SK-MEL-5 (cell line): Measurements from ENCODE around the gene FAM222A. TPM values are rescaled to one million over a fixed set of nuclear protein-coding genes. Genes with fewer than 3 reads are reported as not detected.
A peak's percentile ranks its signal among the peaks of the same experiment; 100 is the strongest.

Experiments used
- DNase-seq: peaks from one replicate; pipeline ENCODE4 v3.0.0-alpha.2; 2016; ENCODE audit warnings: low read depth, low spot score
- in situ Hi-C: cut with HindIII; loops from 2 replicates; pipeline ENCODE4 v1.10.0; 2016; ENCODE audit warnings: low sequenced_read_pairs, high pct_unique_total_duplicates, low pct_unique_long_range_greater_than_20kb
- total RNA-seq: library from RNA; depleted of rRNA; stranded (reverse); fragments of >200 nt; shearing (Covaris generic); gene quantifications from 2 replicates; pipeline ENCODE4 v1.2.3, GENCODE V29; 2014

Gene FAM222A
- total RNA-seq, 1 experiment from 2014 or later: 8.9 TPM

- in situ Hi-C loops: no loop called here
- DNase-seq: no peak
Measured at GRCh38 chr12:109793411-109793810, 79.8 kb downstream of the FAM222A start.

- no peak for DNase-seq
- in situ Hi-C loops: no loop called here
Measured at GRCh38 chr12:109793826-109794501, 80.3 kb downstream of the FAM222A start.

GRCh38 chr12:109795023-109795422 is 81.4 kb downstream of the FAM222A start:
- in situ Hi-C loops: no loop called here
- DNase-seq: no peak

- DNase-seq: no peak
- in situ Hi-C loops: no loop called here
Measured at GRCh38 chr12:109796057-109796456, 82.4 kb downstream of the FAM222A start.

DNA sequence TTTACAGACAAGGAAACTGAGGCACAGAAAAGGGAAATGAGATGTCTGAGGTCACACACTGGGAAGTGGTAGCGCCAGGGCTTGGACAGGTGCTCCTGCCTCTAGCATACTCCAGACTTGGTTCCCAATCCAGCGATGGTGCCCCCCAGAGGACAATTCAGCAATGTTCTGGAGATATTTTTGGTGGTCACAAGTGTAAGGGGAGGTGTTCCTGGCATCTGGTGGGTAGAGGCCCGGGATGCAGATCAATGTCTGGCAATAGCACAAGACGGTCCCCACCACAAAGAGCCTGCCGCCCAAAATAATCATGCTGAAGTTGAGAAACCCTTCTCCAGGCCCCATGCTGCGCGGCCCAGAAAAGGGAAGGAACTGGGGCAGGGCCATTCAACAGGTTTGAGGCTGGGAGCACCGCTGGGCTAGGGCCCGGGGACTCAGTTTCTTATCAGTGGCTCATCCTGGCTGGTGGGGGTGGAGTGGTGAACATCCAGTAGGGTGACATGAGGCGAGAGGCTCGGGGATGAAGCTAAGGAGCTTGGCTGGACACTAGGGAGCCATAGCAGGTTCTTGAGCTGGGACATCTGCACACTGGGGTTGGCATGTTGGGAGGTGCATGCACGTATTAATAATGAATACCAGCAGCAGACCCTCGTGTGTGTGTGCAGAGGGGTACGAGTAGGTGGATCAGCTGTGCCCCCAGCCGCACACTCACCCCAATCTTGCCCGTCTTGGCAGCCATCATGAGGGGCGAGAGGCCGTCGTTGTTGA is 84.5 kb downstream of the FAM222A start:
- peak; percentile 66 for DNase-seq
- in situ Hi-C loops: no loop called here

GRCh38 chr12:109798691-109799090 is 85.1 kb downstream of the FAM222A start:
- in situ Hi-C loops: no loop called here
- no peak for DNase-seq

GRCh38 chr12:109800536-109800935 is 86.9 kb downstream of the FAM222A start:
- in situ Hi-C loops: no loop called here
- no peak for DNase-seq

DNA sequence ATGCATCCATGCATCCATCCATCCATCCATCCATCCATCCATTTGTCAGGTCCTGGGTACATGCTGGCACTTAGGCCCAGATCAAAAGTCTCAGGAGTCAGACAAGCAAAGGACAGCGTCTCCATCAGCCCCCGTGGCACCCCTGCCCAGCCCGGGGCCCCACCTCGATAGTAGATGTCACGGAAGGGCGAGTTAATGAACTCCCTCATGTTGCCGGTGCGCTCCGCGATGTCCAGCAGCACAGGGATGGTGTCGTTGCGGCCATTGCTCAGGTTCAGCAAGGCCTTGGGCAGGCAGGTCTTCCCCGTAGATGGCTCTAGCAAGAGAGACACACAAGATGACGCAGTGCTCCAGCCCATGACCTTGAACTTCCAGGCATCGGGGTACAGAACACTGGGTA is 89.2 kb downstream of the FAM222A start:
- in situ Hi-C loops: no loop called here
- DNase-seq: no peak

DNA sequence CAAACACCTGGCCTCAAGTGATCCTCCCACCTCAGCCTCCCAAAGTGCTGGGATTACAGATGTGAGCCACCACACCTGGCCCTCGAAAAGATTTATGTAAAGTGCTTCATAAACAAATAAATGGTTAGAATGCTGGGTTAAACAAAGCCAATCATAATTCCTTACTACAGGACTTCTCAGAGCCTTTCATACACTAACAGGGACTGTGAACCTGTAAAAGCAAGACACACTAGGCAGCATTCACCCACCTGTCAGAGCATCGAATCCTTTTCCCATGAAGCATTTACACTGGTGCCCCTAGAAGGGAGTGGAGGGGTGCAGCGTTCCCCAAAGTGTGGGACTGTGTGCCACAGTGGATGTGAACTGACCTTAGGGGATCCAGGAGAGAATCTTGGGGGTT is 90.1 kb downstream of the FAM222A start:
- DNase-seq: no peak
- in situ Hi-C loops: no loop called here

- in situ Hi-C loops: no loop called here
Measured at GRCh38 chr12:109804820-109805761, 91.5 kb downstream of the FAM222A start.

DNA sequence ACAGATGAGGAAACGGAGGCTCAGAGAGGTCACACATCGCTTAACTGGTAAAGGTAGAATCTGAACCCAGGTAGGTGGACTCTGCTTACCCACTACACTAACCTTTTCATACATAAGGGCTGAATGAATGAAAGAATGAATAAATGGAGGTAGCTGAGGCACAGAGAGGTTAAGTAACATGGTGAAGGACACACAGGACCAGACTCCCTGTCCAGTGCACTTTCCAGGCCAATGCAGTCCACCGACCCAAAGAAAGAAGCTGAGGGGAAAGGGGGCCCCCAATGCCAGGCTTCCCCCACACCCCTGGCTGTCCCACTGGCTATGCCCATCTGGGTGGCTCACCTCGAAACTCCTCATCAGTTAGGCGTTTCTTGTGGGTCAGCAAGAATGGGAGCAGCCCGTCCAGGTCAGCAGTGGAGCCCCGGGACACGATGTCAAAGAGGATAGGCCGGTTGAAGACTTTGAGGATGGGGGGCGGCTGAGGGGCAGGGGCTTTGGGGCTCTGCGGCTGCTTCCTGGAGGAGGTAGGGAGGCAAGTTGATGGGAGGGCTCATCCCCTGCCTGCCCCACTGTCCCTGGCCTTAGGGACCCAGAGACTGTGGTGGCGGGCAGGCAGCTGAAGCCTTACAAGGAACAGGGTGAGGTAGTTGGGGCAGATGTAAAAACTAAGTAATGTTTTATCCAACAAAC is 94.5 kb downstream of the FAM222A start:
- in situ Hi-C loops: no loop called here
- DNase-seq: no peak

More at GRCh38 chr12:109804820-109805761, 91.5 kb downstream of the FAM222A start:
- DNase-seq: peak; percentile 59

- in situ Hi-C loops: no loop called here
Measured at GRCh38 chr12:109808876-109809646, 95.4 kb downstream of the FAM222A start.

DNA sequence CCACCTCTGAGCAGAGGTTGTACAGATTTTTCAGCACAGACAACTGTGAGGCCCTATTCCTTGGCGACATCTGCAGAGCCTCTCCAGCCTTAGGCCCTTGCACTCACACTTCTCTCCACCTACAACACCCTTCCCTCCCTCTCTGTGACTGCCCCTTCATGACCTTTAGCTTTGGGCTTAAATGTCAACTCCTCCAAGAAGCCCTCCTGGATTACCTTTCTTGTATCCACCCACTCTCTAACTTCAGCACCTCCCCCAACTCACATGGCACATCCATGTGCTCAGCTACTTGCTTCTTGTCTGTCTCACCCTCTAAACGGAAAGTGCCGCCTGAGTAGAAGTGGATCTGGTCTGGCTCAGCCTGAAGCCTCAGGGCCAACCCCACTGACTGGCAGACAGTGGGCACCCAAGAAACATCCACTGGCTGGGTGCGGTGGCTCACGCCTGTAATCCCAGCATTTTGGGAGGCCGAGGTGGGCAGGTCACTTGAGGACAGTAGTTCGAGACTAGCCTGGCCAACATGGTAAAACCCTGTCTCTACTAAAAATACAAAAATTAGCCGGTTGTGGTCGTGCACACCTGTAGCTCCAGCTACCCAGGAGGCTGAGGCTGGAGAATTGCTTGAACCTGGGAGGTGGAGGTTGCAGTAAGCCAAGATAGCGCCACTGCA is 97.5 kb downstream of the FAM222A start:
- no peak for DNase-seq

More at GRCh38 chr12:109808876-109809646, 95.4 kb downstream of the FAM222A start:
- no peak for DNase-seq

DNA sequence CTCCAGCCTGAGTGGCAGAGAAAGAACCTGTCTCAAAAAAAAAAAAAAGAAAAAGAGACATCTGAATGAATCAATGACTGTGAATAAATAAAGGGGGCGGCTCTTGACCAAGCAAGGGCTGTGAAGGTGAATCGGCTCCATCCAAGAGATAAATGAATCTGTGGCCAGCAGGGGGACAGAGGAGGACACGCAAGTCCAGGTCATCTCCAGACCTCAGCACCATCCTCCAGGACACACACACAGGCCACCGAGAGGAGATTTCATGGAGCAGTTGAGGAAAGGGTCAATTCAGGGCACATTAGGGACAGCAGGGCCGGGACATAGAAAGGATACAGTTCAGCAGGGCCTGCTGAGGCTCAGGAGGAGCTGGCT is 98.0 kb downstream of the FAM222A start:
- peak; percentile 22 for DNase-seq

More for the DNA sequence above, 97.5 kb downstream of the FAM222A start:
- in situ Hi-C loops: no loop called here

GRCh38 chr12:109813810-109814416 is 100.3 kb downstream of the FAM222A start:
- no peak for DNase-seq
- in situ Hi-C loops: no loop called here

More for the DNA sequence above, 98.0 kb downstream of the FAM222A start:
- in situ Hi-C loops: no loop called here

- DNase-seq: no peak
- in situ Hi-C loops: no loop called here
Measured at GRCh38 chr12:109814600-109815150, 101.0 kb downstream of the FAM222A start.
